Stomach (tissue), 4 donors: ENCODE results near the gene LUZP2.

Source experiments
- CTCF ChIP-seq, 7 experiments: fragments of 450-650 bp in 4 of 7; fragments of 200-600 bp in 3 of 7; sonication (generic) in 3 of 7; IDR thresholded peaks; one replicate each; pipeline ENCODE4 v1.5.1; 2016 to 2019; ENCODE audit warnings: antibody characterized with exemption in 7 of 7, control low read depth in 2 of 7, mild to moderate bottlenecking in 1 of 7
- POLR2A ChIP-seq, 4 donors: fragments of 450-650 bp; IDR thresholded peaks; one replicate each; pipeline ENCODE4 v1.6.1; 2016; ENCODE audit warnings: antibody characterized with exemption in 4 of 4, control low read depth in 2 of 4, mild to moderate bottlenecking in 1 of 4, moderate library complexity in 1 of 4
- POLR2AphosphoS5 ChIP-seq, 3 donors: sonication (generic); formaldehyde crosslinking; IDR thresholded peaks; one replicate each; pipeline ENCODE4 v1.6.1; 2016; ENCODE audit warnings: antibody characterized with exemption in 3 of 3

- no peak for TF ChIP-seq POLR2A (IDR thresholded peaks at IDR 0.05)
- TF ChIP-seq CTCF (IDR thresholded peaks at IDR 0.05): no peak
- TF ChIP-seq POLR2AphosphoS5 (IDR thresholded peaks at IDR 0.05): no peak
Observed at GRCh38 chr11:24636291-24636629, 139.4 kb downstream of the LUZP2 start.
